ENCODE measurements around the gene KCNQ1.

Gene KCNQ1

GRCh38 chr11:2825261-2825888 is 380.6 kb downstream of the KCNQ1 start:
- TF ChIP-seq CTCF (IDR thresholded peaks at IDR 0.05) = no peak

- no peak for TF ChIP-seq CTCF (IDR thresholded peaks at IDR 0.05)
Measured at GRCh38 chr11:2825889-2826678, 381.3 kb downstream of the KCNQ1 start.

- no peak for TF ChIP-seq CTCF (IDR thresholded peaks at IDR 0.05)
Measured at GRCh38 chr11:2826679-2827056, 381.9 kb downstream of the KCNQ1 start.

- TF ChIP-seq CTCF (IDR thresholded peaks at IDR 0.05) = no peak
Measured at GRCh38 chr11:2827256-2827655, 382.4 kb downstream of the KCNQ1 start.

GRCh38 chr11:2827792-2828191 is 383.0 kb downstream of the KCNQ1 start:
- TF ChIP-seq CTCF (IDR thresholded peaks at IDR 0.05) = no peak

GRCh38 chr11:2828585-2829330 is 383.9 kb downstream of the KCNQ1 start:
- TF ChIP-seq CTCF (IDR thresholded peaks at IDR 0.05) = no peak

- no peak for TF ChIP-seq CTCF (IDR thresholded peaks at IDR 0.05)
Measured at GRCh38 chr11:2830030-2830812, 385.4 kb downstream of the KCNQ1 start.
